ENCODE results near the gene CD44.

DNA sequence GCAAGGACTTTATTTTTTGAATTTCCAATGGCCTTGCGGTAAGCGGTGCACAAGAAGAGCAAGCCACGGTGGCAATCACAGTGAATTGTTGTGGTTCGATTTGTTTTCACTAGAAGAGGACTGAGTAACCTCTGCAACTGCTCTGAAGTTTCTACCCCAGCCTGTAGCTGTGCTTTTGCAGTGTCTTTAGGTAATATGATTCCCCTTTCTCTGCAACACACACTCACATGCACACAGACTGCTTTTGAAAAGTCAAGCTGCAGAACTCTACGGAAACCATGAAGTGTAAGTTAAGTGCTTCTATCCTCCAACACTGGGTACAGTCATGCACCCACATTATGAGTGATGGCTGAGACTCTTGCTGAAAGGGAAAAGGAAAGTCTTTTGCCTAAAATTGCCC lies 38.4 kb downstream of the CD44 start:
- TF ChIP-seq, protein P1, sequence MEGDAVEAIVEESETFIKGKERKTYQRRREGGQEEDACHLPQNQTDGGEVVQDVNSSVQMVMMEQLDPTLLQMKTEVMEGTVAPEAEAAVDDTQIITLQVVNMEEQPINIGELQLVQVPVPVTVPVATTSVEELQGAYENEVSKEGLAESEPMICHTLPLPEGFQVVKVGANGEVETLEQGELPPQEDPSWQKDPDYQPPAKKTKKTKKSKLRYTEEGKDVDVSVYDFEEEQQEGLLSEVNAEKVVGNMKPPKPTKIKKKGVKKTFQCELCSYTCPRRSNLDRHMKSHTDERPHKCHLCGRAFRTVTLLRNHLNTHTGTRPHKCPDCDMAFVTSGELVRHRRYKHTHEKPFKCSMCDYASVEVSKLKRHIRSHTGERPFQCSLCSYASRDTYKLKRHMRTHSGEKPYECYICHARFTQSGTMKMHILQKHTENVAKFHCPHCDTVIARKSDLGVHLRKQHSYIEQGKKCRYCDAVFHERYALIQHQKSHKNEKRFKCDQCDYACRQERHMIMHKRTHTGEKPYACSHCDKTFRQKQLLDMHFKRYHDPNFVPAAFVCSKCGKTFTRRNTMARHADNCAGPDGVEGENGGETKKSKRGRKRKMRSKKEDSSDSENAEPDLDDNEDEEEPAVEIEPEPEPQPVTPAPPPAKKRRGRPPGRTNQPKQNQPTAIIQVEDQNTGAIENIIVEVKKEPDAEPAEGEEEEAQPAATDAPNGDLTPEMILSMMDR (conservative IDR thresholded peaks at IDR 0.05; ENCODE audit: low read depth, low read length): no peak
- TF ChIP-seq EZH2 (IDR thresholded peaks at IDR 0.05; ENCODE audit: borderline replicate concordance, low read depth, low read length, poor library complexity, severe bottlenecking): no peak

Measured in A673 (cell line).